Ovary (tissue), 3 donors: ENCODE results near the gene C2orf66.

ENCODE experiments used
- CTCF ChIP-seq, 3 donors: fragments of 450-650 bp in 2 of 3; fragments of 200-600 bp in 1 of 3; IDR thresholded peaks; one replicate each; pipeline versions ENCODE4 v1.5.1 to v1.8.0; 2016 to 2022; ENCODE audit warnings: antibody characterized with exemption in 3 of 3, mild to moderate bottlenecking in 1 of 3
- POLR2A ChIP-seq: fragments of 450-650 bp; IDR thresholded peaks from one replicate; pipeline ENCODE4 v1.6.1; 2017; ENCODE audit warnings: antibody characterized with exemption, mild to moderate bottlenecking, moderate library complexity
- donor health status: DM: no; HTN: no; CAD: no.

- TF ChIP-seq CTCF (IDR thresholded peaks at IDR 0.05), result no peak
- TF ChIP-seq POLR2A, result no peak
These were observed 981 bp downstream of the C2orf66 start for GRCh38 chr2:196808083-196808665.
